T-helper 1 cell treated with Interleukin-12 subunit alpha and Interleukin-12 subunit beta and Interleukin-4 antibody, amounts not matched to agents 30 μg/mL and 1 μg/mL, for 36 hours (primary cell): Measurements from ENCODE around the gene CFAP221.
"Not testable (repeated sequence)": the region's sequence is repeated elsewhere in the genome, so short reads cannot be mapped to it uniquely, and the experiment has no call there.

ENCODE experiments used
- H3K27ac Mint-ChIP-seq: one replicate; pipeline ENCODE4 v1.8.0; 2021; ENCODE audit warnings: mild to moderate bottlenecking, mixed read lengths
- H3K27me3 Mint-ChIP-seq: one replicate; pipeline ENCODE4 v1.8.0; 2021; ENCODE audit warnings: low read depth, mixed read lengths
- H3K36me3 Mint-ChIP-seq: one replicate; pipeline ENCODE4 v1.8.0; 2021; ENCODE audit warnings: low read depth, mixed read lengths
- H3K4me1 Mint-ChIP-seq: one replicate; pipeline ENCODE4 v1.8.0; 2021; ENCODE audit warnings: low read depth, mixed read lengths
- H3K4me3 Mint-ChIP-seq: one replicate; pipeline ENCODE4 v1.8.0; 2021; ENCODE audit warnings: mild to moderate bottlenecking, moderate library complexity, mixed read lengths
- H3K9me3 Mint-ChIP-seq: one replicate; pipeline ENCODE4 v1.8.0; 2021; ENCODE audit warnings: mixed read lengths

CFAP221 gene

DNA sequence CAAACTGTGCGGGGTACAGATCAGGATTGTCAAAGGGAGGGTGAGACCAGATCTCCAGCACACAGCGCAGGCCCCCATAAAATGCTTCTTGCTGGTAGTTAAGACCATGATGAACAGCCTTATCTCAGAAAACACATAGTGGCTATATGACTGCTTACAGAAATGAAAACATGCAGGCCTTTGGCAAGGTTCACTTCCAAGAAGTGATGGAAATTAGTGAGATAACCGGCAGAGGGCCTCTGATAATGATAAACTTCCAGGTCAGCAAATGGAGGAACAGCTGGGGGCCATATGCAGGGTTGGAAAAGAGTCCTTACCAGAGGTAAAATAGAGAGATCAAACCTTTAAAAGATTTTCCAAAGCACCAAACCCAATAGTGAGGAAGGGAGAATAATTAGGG is 46.6 kb downstream of the CFAP221 start:
- H3K9me3 Mint-ChIP-seq: no peaks in the 10 kb centered on the region
- H3K36me3 Mint-ChIP-seq: no peaks in the 10 kb centered on the region
- no peak overlapping the region for H3K4me3 Mint-ChIP-seq
- no peak overlapping the region for H3K27ac Mint-ChIP-seq
- H3K4me1 Mint-ChIP-seq: no peaks in the 10 kb centered on the region
- H3K27me3 Mint-ChIP-seq: no peaks in the 10 kb centered on the region

GRCh38 chr2:119591523-119591922 is 47.3 kb downstream of the CFAP221 start:
- Mint-ChIP-seq H3K27ac (no peak overlapping the region), H3K4me3 (no peak overlapping the region), H3K27me3 (no peaks in the 10 kb centered on the region), H3K36me3 (no peaks in the 10 kb centered on the region), H3K9me3 (no peaks in the 10 kb centered on the region), H3K4me1 (no peaks in the 10 kb centered on the region)

DNA sequence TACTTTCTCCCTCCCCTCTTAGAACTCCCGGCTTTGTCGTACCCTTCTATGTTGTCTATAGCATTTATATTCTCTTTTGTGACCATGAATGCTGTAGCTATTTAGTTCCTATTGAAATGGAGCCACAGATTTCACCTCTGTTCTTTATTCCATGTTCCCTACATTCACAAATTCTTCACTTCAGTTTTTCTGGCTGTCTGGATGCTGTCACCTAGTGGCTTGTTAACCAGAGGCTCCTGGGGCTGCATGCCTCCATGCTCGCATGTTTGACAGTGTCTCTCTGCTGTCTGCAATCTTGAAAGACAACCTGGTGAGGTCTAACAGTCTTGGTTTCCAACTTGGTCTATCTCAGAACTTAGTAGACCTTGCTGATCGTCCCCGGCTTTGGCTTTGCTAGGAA is 48.2 kb downstream of the CFAP221 start:
- H3K9me3 Mint-ChIP-seq: no peaks in the 10 kb centered on the region
- no peaks in the 10 kb centered on the region for H3K4me1 Mint-ChIP-seq
- no peak overlapping the region for H3K4me3 Mint-ChIP-seq
- H3K27ac Mint-ChIP-seq: no peak overlapping the region
- H3K36me3 Mint-ChIP-seq: no peaks in the 10 kb centered on the region
- H3K27me3 Mint-ChIP-seq: no peaks in the 10 kb centered on the region

- Mint-ChIP-seq H3K27ac (no peak overlapping the region), H3K9me3 (no peaks in the 10 kb centered on the region), H3K36me3 (no peaks in the 10 kb centered on the region), H3K27me3 (peaks cover 3% of the 10 kb centered on the region), H3K4me3 (no peak overlapping the region), H3K4me1 (no peaks in the 10 kb centered on the region)
These were observed 52.4 kb downstream of the CFAP221 start for GRCh38 chr2:119596638-119597037.

GRCh38 chr2:119598596-119599263 is 54.5 kb downstream of the CFAP221 start:
- Mint-ChIP-seq H3K4me3 (no peak overlapping the region), H3K9me3 (no peaks in the 10 kb centered on the region), H3K27ac (no peak overlapping the region), H3K27me3 (peaks cover 3% of the 10 kb centered on the region), H3K4me1 (no peaks in the 10 kb centered on the region), H3K36me3 (no peaks in the 10 kb centered on the region)

GRCh38 chr2:119599384-119599783 is 55.1 kb downstream of the CFAP221 start:
- Mint-ChIP-seq H3K9me3 (no peaks in the 10 kb centered on the region), H3K36me3 (no peaks in the 10 kb centered on the region), H3K27me3 (peaks cover 3% of the 10 kb centered on the region), H3K4me1 (no peaks in the 10 kb centered on the region), H3K4me3 (no peak overlapping the region), H3K27ac (no peak overlapping the region)

DNA sequence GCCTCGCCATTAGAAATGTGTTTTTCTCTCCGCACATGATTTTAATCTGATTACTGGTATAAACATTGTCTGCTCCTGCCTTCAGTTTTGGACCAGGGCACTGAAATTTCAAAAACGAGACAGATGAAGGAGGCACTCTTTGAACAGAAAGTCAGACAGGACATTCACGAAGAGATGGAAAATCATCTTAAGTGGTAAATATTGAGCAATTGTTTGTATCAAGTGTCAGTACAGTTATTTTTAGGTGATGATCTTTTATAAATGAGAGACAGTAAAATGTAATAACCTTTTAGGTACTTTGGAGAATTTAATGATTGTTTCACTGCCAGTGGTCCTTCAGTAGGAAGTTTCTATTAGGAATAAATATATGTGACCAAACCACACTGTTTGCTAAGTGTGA is 60.8 kb downstream of the CFAP221 start:
- peaks cover 10% of the 10 kb centered on the region for H3K27me3 Mint-ChIP-seq
- no peak overlapping the region for H3K27ac Mint-ChIP-seq
- H3K36me3 Mint-ChIP-seq: no peaks in the 10 kb centered on the region
- no peaks in the 10 kb centered on the region for H3K9me3 Mint-ChIP-seq
- no peak overlapping the region for H3K4me3 Mint-ChIP-seq
- no peaks in the 10 kb centered on the region for H3K4me1 Mint-ChIP-seq

GRCh38 chr2:119606674-119607073 is 62.4 kb downstream of the CFAP221 start:
- Mint-ChIP-seq H3K4me3 (no peak overlapping the region), H3K4me1 (no peaks in the 10 kb centered on the region), H3K36me3 (no peaks in the 10 kb centered on the region), H3K27ac (no peak overlapping the region), H3K9me3 (no peaks in the 10 kb centered on the region), H3K27me3 (peaks cover 8% of the 10 kb centered on the region)

DNA sequence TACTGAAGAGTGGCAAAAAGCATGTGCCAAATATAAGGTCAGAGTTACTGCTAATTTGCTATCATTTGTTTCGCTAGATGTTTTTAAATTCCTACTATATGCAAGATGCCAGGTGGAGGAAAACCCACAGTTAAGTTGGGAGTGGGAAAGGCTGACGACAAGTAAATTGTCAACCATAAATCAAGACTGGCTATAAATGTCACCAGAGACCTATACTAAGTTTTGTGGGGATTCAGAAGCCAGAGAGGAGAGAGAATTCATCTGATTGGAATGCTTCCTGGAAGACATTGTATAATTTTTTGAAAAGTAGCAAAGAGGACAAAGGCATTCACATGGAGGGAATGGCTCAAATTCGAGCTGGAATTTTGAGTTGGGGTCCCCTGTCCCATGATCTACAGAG is 64.3 kb downstream of the CFAP221 start:
- H3K4me1 Mint-ChIP-seq: no peaks in the 10 kb centered on the region
- no peak overlapping the region for H3K27ac Mint-ChIP-seq
- H3K27me3 Mint-ChIP-seq: peaks cover 8% of the 10 kb centered on the region
- no peak overlapping the region for H3K4me3 Mint-ChIP-seq
- peaks cover under 1% of the 10 kb centered on the region for H3K9me3 Mint-ChIP-seq
- H3K36me3 Mint-ChIP-seq: no peaks in the 10 kb centered on the region

GRCh38 chr2:119609337-119609736 is 65.1 kb downstream of the CFAP221 start:
- no peaks in the 10 kb centered on the region for H3K4me1 Mint-ChIP-seq
- no peak overlapping the region for H3K27ac Mint-ChIP-seq
- no peaks in the 10 kb centered on the region for H3K36me3 Mint-ChIP-seq
- H3K4me3 Mint-ChIP-seq: no peak overlapping the region
- peaks cover 8% of the 10 kb centered on the region for H3K27me3 Mint-ChIP-seq
- H3K9me3 Mint-ChIP-seq: peaks cover 8% of the 10 kb centered on the region

DNA sequence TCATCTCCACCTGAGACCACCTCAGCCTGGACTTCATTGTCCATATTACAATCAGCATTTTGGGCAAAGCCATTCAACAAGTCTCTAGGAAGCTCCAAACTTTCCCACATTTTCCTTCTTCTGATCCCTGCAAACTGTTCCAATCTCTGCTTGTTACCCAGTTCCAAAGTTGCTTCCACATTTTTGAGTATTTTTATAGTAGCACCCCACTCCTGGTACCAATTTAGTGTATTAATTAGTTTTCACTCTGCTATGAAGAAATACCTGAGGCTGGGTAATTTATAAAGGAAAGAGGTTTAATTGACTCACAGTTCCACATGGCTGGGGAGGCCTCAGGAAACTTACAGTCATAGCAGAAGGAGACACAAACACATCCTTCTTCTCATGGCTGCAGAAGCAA is 69.9 kb downstream of the CFAP221 start:
- H3K36me3 Mint-ChIP-seq, H3K4me1 Mint-ChIP-seq, H3K4me3 Mint-ChIP-seq, H3K27ac Mint-ChIP-seq, H3K27me3 Mint-ChIP-seq: not testable (repeated sequence)
- peaks cover 18% of the 10 kb centered on the region for H3K9me3 Mint-ChIP-seq

DNA sequence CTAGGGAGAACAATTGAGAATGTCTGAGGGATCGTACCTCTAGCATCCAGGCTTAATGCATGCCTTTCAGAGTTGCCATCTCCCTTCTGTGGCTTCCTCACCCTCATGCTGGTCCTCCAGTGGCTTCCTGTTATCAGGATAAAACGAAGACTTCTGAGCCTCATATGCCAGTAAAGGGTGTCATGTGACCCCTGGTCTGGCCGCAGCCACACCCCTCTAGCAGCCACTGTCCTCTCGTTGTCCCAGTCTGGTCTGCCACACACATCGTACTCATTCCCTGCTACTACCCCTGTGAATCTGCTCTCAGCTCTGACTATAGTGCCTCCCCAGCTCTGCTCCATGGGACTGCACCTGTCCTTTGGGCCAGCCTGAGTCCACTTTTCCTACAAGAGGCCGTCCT is 72.2 kb downstream of the CFAP221 start:
- no peaks in the 10 kb centered on the region for H3K27me3 Mint-ChIP-seq
- H3K9me3 Mint-ChIP-seq: peaks cover 18% of the 10 kb centered on the region
- H3K27ac Mint-ChIP-seq: no peak overlapping the region
- H3K4me1 Mint-ChIP-seq: no peaks in the 10 kb centered on the region
- H3K36me3 Mint-ChIP-seq: no peaks in the 10 kb centered on the region
- no peak overlapping the region for H3K4me3 Mint-ChIP-seq

- Mint-ChIP-seq H3K4me1 (no peaks in the 10 kb centered on the region), H3K27ac (no peak overlapping the region), H3K9me3 (peaks cover 18% of the 10 kb centered on the region), H3K4me3 (no peak overlapping the region), H3K36me3 (no peaks in the 10 kb centered on the region), H3K27me3 (no peaks in the 10 kb centered on the region)
These were observed 73.2 kb downstream of the CFAP221 start for GRCh38 chr2:119617455-119617854.

DNA sequence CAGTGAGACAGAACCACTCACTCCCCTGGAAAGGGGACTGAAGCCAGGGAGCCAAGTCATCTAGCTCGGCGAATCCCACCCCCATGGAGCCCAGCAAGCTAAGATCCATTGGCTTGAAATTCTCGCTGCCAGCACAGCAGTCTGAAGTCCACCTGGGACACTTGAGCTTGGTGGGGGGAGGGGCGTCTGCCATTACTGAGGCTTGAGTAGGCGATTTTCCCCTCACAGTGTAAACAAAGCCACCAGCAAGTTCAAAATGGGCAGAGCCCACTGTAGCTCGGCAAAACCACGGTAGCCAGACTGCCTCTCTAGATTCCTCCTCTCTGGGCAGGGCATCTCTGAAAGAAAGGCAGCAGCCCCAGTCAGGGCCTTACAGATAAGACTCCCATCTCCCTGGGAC is 74.5 kb downstream of the CFAP221 start:
- H3K9me3 Mint-ChIP-seq: peaks cover 15% of the 10 kb centered on the region
- H3K4me3 Mint-ChIP-seq, H3K36me3 Mint-ChIP-seq, H3K4me1 Mint-ChIP-seq, H3K27me3 Mint-ChIP-seq, H3K27ac Mint-ChIP-seq: not testable (repeated sequence)

- H3K4me3 Mint-ChIP-seq: no peak overlapping the region
- H3K4me1 Mint-ChIP-seq: no peaks in the 10 kb centered on the region
- H3K27ac Mint-ChIP-seq: no peak overlapping the region
- H3K27me3 Mint-ChIP-seq: peaks cover 5% of the 10 kb centered on the region
- no peaks in the 10 kb centered on the region for H3K36me3 Mint-ChIP-seq
- H3K9me3 Mint-ChIP-seq: no peaks in the 10 kb centered on the region
These were observed 81.0 kb downstream of the CFAP221 start for GRCh38 chr2:119625226-119625625.

- H3K27me3 Mint-ChIP-seq: peaks cover 10% of the 10 kb centered on the region
- H3K4me3 Mint-ChIP-seq: no peak overlapping the region
- H3K36me3 Mint-ChIP-seq: no peaks in the 10 kb centered on the region
- H3K9me3 Mint-ChIP-seq: no peaks in the 10 kb centered on the region
- H3K4me1 Mint-ChIP-seq: no peaks in the 10 kb centered on the region
- H3K27ac Mint-ChIP-seq: no peak overlapping the region
These were observed 85.1 kb downstream of the CFAP221 start for GRCh38 chr2:119629323-119629825.
